Neural cell (in vitro differentiated cells): ENCODE data around the gene MAP4K4. TPM values are rescaled to one million over a fixed set of nuclear protein-coding genes. Genes with fewer than 3 reads are reported as not detected.

Experiments
- H2AFZ ChIP-seq: fragments of 200-600, 300-800 bp; sonication (generic), shearing (Covaris generic); 2 replicates; pipeline ENCODE4 v1.6.0; 2014; ENCODE audit warnings: low read depth, mild to moderate bottlenecking, antibody characterized with exemption, low read length, moderate library complexity
- H3F3A ChIP-seq: fragments of 200-600 bp; shearing (Covaris generic); 2 replicates; pipeline ENCODE4 v1.6.1; 2016; ENCODE audit warnings: mild to moderate bottlenecking, moderate library complexity, mixed read lengths, antibody characterized with exemption, low read length; ENCODE audit not compliant: insufficient read depth, poor library complexity, severe bottlenecking
- H3K27ac ChIP-seq: fragments of 200-600, 300-800 bp; sonication (generic), shearing (Covaris generic); 2 replicates; pipeline ENCODE4 v1.5.1; 2014; ENCODE audit warnings: mild to moderate bottlenecking, low read length, moderate library complexity
- H3K27me3 ChIP-seq: fragments of 300-800, 200-600 bp; sonication (generic), shearing (Covaris generic); 2 replicates; pipeline ENCODE4 v1.6.0; 2014; ENCODE audit warnings: mild to moderate bottlenecking, low read depth, low read length, moderate library complexity; ENCODE audit not compliant: insufficient read depth
- H3K36me3 ChIP-seq: fragments of 300-800, 200-600 bp; sonication (generic), shearing (Covaris generic); 2 replicates; pipeline ENCODE4 v1.5.1; 2014; ENCODE audit warnings: mild to moderate bottlenecking, antibody characterized with exemption, low read length, moderate library complexity; ENCODE audit not compliant: insufficient read depth
- H3K4me2 ChIP-seq: fragments of 300-800, 200-600 bp; sonication (generic), shearing (Covaris generic); 2 replicates; pipeline ENCODE4 v1.6.0; 2014; ENCODE audit warnings: mild to moderate bottlenecking, low read length
- H3K4me3 ChIP-seq: fragments of 300-800, 200-600 bp; sonication (generic), shearing (Covaris generic); 2 replicates; pipeline ENCODE4 v1.5.1; 2014; ENCODE audit warnings: mild to moderate bottlenecking, low read length, moderate library complexity
- H3K79me2 ChIP-seq: fragments of 200-600 bp; shearing (Covaris generic); replicated peaks from 2 replicates; pipeline ENCODE4 v1.6.0; 2014; ENCODE audit warnings: mild to moderate bottlenecking, low read length, moderate library complexity; ENCODE audit not compliant: insufficient read depth
- H3K9ac ChIP-seq: fragments of 300-800, 200-600 bp; sonication (generic), shearing (Covaris generic); 2 replicates; pipeline ENCODE4 v1.6.1; 2016; ENCODE audit warnings: mild to moderate bottlenecking, low read length, mixed read lengths
- H3K9me2 ChIP-seq: fragments of 200-600 bp; shearing (Covaris generic); 2 replicates; pipeline ENCODE4 v1.6.1; 2016; ENCODE audit warnings: mild to moderate bottlenecking, low read length, mixed read lengths; ENCODE audit not compliant: insufficient read depth
- H3K9me3 ChIP-seq: fragments of 200-600, 300-800 bp; sonication (generic), shearing (Covaris generic); 2 replicates; pipeline ENCODE4 v1.6.1; 2016; ENCODE audit warnings: mild to moderate bottlenecking, mixed run types, low read length, moderate library complexity, mixed read lengths
- H4K20me1 ChIP-seq: fragments of 200-600 bp; shearing (Covaris generic); 2 replicates; pipeline ENCODE4 v1.6.1; 2016; ENCODE audit warnings: mild to moderate bottlenecking, mixed run types; ENCODE audit not compliant: insufficient read depth
- CTCF ChIP-seq: fragments of 450-650 bp; IDR thresholded peaks from 2 replicates; pipeline ENCODE4 v1.5.1; 2014; ENCODE audit warnings: antibody characterized with exemption, mild to moderate bottlenecking, moderate library complexity; ENCODE audit not compliant: poor library complexity, severe bottlenecking
- EP300 ChIP-seq: fragments of 450-650 bp; conservative IDR thresholded peaks from 2 replicates; pipeline ENCODE4 v1.6.1; 2014; ENCODE audit warnings: antibody characterized with exemption, mild to moderate bottlenecking, moderate library complexity; ENCODE audit not compliant: poor library complexity, severe bottlenecking
- EZH2 ChIP-seq: fragments of 200-600, 300-800 bp; shearing (Covaris generic), sonication (generic); IDR thresholded peaks from 2 replicates; pipeline ENCODE4 v1.6.1; 2014; ENCODE audit warnings: antibody characterized with exemption, low read length, borderline replicate concordance, mild to moderate bottlenecking; ENCODE audit not compliant: insufficient read depth, poor library complexity, severe bottlenecking
- MXI1 ChIP-seq: fragments of 450-650 bp; conservative IDR thresholded peaks from 2 replicates; pipeline ENCODE4 v1.6.1; 2014; ENCODE audit warnings: antibody characterized with exemption, mild to moderate bottlenecking; ENCODE audit not compliant: poor library complexity, severe bottlenecking
- POLR2AphosphoS5 ChIP-seq: IDR thresholded peaks from 2 replicates; pipeline ENCODE4 v1.6.1; 2012
- RAD21 ChIP-seq: fragments of 450-650 bp; conservative IDR thresholded peaks from 2 replicates; pipeline ENCODE4 v1.6.1; 2014; ENCODE audit warnings: antibody characterized with exemption, mild to moderate bottlenecking, moderate library complexity
- REST ChIP-seq: IDR thresholded peaks from 2 replicates; pipeline ENCODE4 v1.6.1; 2012; ENCODE audit warnings: borderline replicate concordance
- SMC3 ChIP-seq: fragments of 450-650 bp; conservative IDR thresholded peaks from 2 replicates; pipeline ENCODE4 v1.6.1; 2014; ENCODE audit warnings: antibody characterized with exemption, mild to moderate bottlenecking, moderate library complexity; ENCODE audit not compliant: poor library complexity
- TAF1 ChIP-seq: IDR thresholded peaks from 2 replicates; pipeline ENCODE4 v1.6.1; 2012; ENCODE audit warnings: low read depth
- polyA plus RNA-seq: library from polyadenylated mRNA; depleted of rRNA; stranded (reverse); fragments of >200 nt; gene quantifications from 2 replicates; pipeline ENCODE4 v1.2.3, GENCODE V29; 2014

Gene MAP4K4
- polyA plus RNA-seq, 1 donor from 2014 or later = 125 TPM

DNA sequence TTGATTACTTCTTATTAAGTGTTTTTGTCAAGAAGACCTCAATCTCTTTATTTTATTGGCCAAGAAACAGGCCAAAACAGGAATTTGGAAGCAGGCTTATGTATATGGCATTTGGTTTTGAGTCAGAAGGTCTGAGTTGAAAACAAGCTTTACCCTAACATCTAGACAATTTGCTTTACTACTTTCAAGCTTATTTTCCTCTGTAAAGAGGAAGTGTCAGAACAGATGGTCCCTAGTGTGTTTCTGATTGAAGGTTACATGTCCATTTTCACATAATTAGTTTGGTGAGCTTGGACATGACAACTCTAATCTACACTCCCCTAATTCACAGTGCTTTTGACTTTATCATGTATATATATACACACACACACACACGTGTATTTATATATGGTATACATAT, 19.8 kb upstream of the MAP4K4 start:
- Histone ChIP-seq H3K9me3 (no peaks in the 10 kb centered on the region), H3F3A (no peaks in the 10 kb centered on the region), H3K4me2 (no peak overlapping the region), H3K27ac (no peak overlapping the region), H3K9ac (no peak overlapping the region), H3K36me3 (no peaks in the 10 kb centered on the region), H3K79me2 (no peaks in the 10 kb centered on the region), H3K9me2 (no peaks in the 10 kb centered on the region), H3K4me3 (no peak overlapping the region), H3K27me3 (no peaks in the 10 kb centered on the region), H4K20me1 (no peaks in the 10 kb centered on the region), H2AFZ (no peak overlapping the region)
- TF ChIP-seq EZH2 (no peak), RAD21 (no peak), CTCF (no peak), REST (no peak), TAF1 (no peak), POLR2AphosphoS5 (no peak), EP300 (no peak), MXI1 (no peak), SMC3 (no peak)

- Histone ChIP-seq H4K20me1 (no peaks in the 10 kb centered on the region), H3K27ac (no peak overlapping the region), H3K36me3 (no peaks in the 10 kb centered on the region)
These were observed 19.1 kb upstream of the MAP4K4 start for GRCh38 chr2:101678379-101678778.

More at GRCh38 chr2:101678379-101678778, 19.1 kb upstream of the MAP4K4 start:
- no peaks in the 10 kb centered on the region for H3K79me2 ChIP-seq
- no peak overlapping the region for H3K4me2 ChIP-seq
- no peaks in the 10 kb centered on the region for H3F3A ChIP-seq
- no peak overlapping the region for H3K9ac ChIP-seq
- H3K27me3 ChIP-seq = no peaks in the 10 kb centered on the region
- TF ChIP-seq REST (no peak), RAD21 (no peak), CTCF (no peak), POLR2AphosphoS5 (no peak), MXI1 (no peak), EP300 (no peak), EZH2 (no peak), SMC3 (no peak), TAF1 (no peak)
- no peak overlapping the region for H2AFZ ChIP-seq
- H3K9me3 ChIP-seq = no peaks in the 10 kb centered on the region
- H3K9me2 ChIP-seq = no peaks in the 10 kb centered on the region
- H3K4me3 ChIP-seq = no peak overlapping the region
